HG03354 (cell line): Measurements from ENCODE around the gene CYP19A1.
A peak's percentile ranks its signal among the peaks of the same experiment; 100 is the strongest.
"Not testable (repeated sequence)": the region's sequence is repeated elsewhere in the genome, so short reads cannot be mapped to it uniquely, and the experiment has no call there.

Experiments used
- ATAC-seq: cut with Tn5 transposase; IDR thresholded peaks from one replicate; pipeline ENCODE4 v1.9.1; 2021; ENCODE audit warnings: mild to moderate bottlenecking; ENCODE audit not compliant: unreplicated experiment, poor library complexity, severe bottlenecking

The CYP19A1 gene

GRCh38 chr15:51310064-51310463 is 28.3 kb downstream of the CYP19A1 start:
- ATAC-seq: no peak

DNA sequence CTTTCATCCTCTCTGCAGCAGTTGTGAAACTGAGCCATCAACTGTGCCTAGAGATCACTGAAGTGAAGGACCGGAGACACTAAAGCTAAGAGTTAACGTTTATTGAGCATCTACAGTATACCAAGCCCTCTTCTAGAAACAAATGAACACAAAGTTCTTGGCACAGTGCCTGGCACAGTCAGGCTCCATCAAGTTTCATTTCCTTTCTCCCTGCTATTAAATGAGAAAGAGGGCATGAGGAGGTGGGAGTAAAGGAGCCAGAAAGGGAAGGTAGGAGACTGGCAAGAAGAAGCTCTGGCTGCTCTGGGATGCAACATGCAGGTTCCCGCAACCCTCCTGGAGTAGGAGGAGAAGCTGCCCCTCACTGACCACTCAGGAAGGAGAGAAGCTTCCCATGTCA is 30.6 kb downstream of the CYP19A1 start:
- no peak for ATAC-seq

- ATAC-seq: no peak
These were observed 31.1 kb downstream of the CYP19A1 start for GRCh38 chr15:51307325-51307724.

GRCh38 chr15:51303462-51303980 is 34.9 kb downstream of the CYP19A1 start:
- ATAC-seq: no peak

DNA sequence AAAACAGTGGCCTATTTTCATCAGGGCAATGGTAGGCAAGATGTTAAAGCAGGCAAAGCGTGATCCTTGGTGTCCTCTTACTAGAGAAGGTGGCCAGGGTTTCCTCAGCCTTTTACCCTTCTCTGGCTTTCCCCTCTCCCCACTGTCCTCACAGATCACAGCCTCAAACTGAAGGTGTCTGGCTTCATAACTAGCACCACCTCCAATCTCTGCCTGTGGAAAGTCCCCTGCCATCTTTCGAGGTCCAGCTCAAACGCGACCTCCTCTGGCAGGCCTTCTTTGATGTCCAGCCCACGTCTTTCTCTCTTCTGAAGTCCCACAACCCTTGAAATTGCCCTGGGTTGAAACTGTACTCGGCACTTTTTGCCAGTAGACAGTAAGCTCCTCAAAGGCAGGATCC is 35.9 kb downstream of the CYP19A1 start:
- ATAC-seq: no peak

DNA sequence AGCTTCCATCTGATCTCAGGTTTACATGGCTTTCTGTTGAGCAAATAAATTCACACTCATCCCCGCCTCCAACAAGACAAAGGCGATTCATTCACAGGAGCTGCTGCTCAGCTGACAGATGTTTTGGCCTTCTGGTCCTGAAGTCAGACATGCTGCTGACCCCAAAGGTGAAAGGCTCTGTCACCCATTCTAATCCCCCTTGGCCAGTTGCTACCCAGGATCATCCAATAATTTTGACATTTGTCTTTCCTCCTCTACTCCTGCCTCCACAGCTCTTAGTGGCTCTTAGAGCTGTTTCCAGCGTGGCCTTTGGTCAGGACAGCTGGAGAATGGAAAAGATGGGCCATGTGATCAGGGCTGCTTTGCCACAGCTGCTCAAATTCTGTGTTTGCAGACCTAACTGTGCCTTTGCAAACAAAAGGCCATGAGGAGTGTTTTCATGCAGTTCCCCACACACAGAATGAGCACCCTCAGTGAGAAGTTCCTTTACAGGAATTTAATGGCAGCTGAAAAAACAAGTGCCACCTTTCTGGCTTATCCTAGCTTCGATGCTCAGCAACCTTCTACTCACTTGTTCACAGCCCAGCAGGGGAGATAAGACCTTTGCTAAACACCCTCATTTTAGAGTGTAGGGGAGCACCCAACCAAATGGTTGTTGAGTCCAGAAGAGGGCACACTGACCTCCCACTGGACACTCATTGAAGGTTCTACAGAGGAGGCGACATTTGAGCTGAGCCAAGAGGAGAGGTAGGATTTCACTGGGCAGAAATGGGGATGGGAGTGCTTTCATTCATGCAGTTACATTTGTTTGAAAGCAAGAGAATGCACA is 39.0 kb downstream of the CYP19A1 start:
- ATAC-seq: no peak

DNA sequence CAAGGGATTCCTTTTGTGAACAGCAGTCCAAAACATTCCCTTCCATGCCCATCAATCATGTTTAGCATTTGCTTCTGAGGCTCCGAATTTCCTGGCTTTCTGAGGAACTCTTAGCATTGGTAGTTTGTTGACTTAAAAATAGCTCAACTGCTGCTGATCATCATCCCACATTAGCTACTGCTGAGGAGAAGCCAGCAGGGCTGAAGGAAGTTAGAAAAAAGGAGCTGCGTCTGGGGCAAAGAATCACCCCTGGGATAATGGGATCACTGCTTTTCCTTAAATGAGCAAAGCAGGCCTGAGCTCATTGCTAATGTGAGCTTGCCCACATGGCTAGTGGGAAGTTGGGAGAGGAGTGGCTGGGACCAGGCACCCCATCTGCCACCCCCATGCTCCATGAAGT is 39.8 kb downstream of the CYP19A1 start:
- no peak for ATAC-seq

GRCh38 chr15:51290720-51291119 is 47.7 kb downstream of the CYP19A1 start:
- no peak for ATAC-seq

GRCh38 chr15:51289290-51289689 is 49.1 kb downstream of the CYP19A1 start:
- ATAC-seq: no peak

GRCh38 chr15:51288143-51289065 is 50.0 kb downstream of the CYP19A1 start:
- ATAC-seq: no peak

GRCh38 chr15:51286816-51287215 is 51.6 kb downstream of the CYP19A1 start:
- ATAC-seq: no peak

- no peak for ATAC-seq
These were observed 53.0 kb downstream of the CYP19A1 start for GRCh38 chr15:51285399-51285798.

DNA sequence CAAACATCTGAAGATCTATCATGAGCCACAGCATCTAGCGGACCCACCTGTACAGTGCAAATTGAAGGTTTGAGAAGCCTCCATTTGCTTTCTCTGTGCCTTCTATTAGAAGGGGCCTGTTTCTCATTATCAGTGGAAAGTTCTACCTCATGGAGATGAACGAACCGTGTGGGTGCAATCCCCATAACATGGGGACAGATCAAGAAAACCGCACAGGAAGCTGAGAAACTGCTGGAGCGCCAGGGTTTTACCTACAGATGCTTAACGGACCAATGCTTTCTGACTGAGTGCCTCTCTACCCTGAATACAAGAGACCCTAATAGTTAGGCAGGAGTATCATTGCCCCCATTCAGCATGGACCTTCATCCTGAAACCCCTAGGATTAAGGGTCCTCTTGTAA is 53.5 kb downstream of the CYP19A1 start:
- no peak for ATAC-seq

DNA sequence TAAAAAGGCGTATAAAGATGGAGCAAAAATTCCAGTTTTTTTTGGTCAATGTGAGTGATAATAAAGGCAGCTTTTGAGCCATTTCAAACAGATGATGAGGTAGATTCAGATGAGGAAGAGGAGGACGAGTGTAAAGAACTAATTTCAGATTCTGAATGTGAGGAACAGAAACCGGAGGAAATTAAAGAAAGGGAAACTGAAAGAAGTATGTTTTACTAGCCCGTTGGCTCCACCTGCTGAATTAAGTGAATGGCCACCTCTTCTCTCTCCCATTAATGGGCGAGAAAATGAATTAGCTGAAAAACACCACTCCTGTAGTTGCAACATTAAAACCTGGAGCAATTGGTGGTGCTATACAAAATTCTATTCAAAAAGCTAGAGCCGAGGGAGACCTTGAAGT is 55.4 kb downstream of the CYP19A1 start:
- ATAC-seq: no peak

DNA sequence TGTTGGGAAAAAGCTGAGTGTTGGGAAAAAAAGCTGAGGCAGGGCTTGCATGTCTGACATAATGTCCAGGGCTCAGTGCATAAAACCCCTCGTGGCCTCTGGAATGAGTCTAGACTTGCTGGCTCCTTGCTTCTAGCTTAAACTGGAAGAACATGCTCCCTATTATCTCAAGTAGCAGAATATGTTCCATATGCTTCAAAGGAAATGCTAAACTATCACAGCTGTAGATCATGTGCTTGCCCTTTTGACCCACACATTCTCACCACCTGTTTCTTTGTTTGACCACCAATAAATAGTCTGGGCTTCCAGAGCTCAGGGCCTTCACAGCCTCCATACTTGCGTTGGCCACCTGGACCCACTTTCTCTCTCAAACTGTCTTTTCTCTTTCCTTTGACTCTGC is 56.2 kb downstream of the CYP19A1 start:
- not testable (repeated sequence) for ATAC-seq

- peak; percentile 69 for ATAC-seq
These were observed 56.9 kb downstream of the CYP19A1 start for GRCh38 chr15:51281368-51281967.

GRCh38 chr15:51280838-51281237 is 57.6 kb downstream of the CYP19A1 start:
- ATAC-seq: no peak

GRCh38 chr15:51279391-51279790 is 59.0 kb downstream of the CYP19A1 start:
- no peak for ATAC-seq

DNA sequence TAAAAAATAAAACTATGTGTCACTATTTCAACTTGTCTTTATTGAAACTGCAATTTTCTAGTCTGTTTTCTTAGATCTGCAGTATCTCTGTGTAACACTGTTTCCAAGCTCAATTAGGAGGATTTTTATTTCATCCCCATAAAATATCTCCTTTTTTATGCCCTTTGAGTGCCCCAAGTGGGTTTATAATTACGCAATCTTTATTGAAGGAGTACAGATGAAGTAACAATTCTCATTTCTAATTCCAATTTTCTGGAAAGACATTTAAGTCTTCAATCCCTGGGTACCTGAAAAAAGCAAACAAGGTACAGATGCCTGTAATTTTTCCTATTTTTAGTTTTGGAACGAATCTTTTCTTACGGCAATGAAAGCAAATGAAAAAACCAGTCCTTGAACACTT is 61.3 kb downstream of the CYP19A1 start:
- ATAC-seq: no peak

DNA sequence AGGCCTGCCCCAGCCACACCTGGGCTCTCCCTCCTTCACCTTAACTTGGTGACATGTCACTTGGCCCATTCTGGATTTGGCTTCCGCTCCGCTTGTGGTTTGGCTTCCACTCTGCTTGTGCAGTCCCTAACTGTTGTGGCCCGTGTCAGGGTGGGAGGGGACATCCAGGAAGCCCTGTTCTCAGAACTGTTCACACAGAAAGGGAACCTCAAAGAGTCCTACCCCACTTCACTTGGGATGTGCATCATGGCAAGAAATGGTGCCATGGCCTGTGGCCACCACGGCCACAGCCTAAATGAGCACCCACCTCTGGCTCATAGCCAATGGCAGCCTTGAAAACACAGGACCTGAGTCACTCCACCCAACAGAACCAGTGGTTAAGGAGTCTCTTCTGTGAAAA is 63.4 kb downstream of the CYP19A1 start:
- ATAC-seq: no peak
